ENCODE results near the gene USF2.

DNA sequence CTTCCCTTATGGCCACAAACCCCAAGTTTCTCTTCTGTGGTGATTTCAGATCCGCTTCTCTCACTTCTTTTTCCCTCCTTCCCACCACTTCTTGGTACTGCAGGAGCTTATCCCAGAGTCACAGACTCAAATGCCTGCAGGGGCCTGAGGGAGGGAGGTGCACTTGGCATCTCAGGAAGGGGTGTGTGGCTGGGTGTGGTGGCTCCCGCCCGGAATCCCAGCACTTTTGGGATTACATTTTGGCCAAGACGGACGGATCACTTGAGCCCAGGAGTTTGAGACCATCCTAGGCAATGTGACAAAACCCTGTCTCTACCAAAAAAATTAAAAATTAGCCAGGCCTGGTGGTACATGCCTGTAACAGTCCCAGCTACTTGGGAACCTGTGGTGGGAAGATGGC lies 5.6 kb downstream of the USF2 start:
- no peak for TF ChIP-seq POLR2A (IDR thresholded peaks at IDR 0.05)
- no peak for TF ChIP-seq EP300 (IDR thresholded peaks at IDR 0.05)
